Colonic mucosa (tissue), 4 donors: ENCODE results near the gene FOSL1. TPM values are rescaled to one million over a fixed set of nuclear protein-coding genes. Genes with fewer than 3 reads are reported as not detected.
"Not testable (repeated sequence)": the region's sequence is repeated elsewhere in the genome, so short reads cannot be mapped to it uniquely, and the experiment has no call there.

Experiments
- DNase-seq: peaks from one replicate; pipeline ENCODE4 v3.0.0-alpha.2; 2020
- H3K27ac ChIP-seq: fragments of 200-600 bp; one replicate; pipeline ENCODE4 v1.8.0; 2021
- H3K27me3 ChIP-seq: fragments of 200-600 bp; one replicate; pipeline ENCODE4 v1.8.0; 2021
- H3K36me3 ChIP-seq: fragments of 200-600 bp; one replicate; pipeline ENCODE4 v1.8.0; 2021
- H3K4me1 ChIP-seq: fragments of 200-600 bp; one replicate; pipeline ENCODE4 v1.8.0; 2021; ENCODE audit warnings: mild to moderate bottlenecking
- H3K4me3 ChIP-seq: fragments of 200-600 bp; one replicate; pipeline ENCODE4 v1.8.0; 2021
- H3K9ac ChIP-seq, 2 donors: one replicate each; pipeline ENCODE4 v1.7.0; 2013; ENCODE audit warnings: control low read depth in 2 of 2, low read depth in 2 of 2, low read length in 2 of 2
- H3K9me3 ChIP-seq: fragments of 200-600 bp; one replicate; pipeline ENCODE4 v1.8.0; 2021
- intact Hi-C: fragments of 100-400 bp; cut with DNase I; formaldehyde crosslinking; loops from one replicate; pipeline ENCODE4 v1.14.1; 2022
- total RNA-seq, 2 donors: library from RNA; stranded (reverse); fragmentation: NEBNext Ultra II Directional in 1 of 2; extraction: Animal tissue kit (Norgen Biotek cat#: 25700) in 1 of 2; gene quantifications; one replicate each; pipeline ENCODE4 v1.2.1, GENCODE V29; 2021
- TF ChIP-seq, protein P1 (sequence below): fragments of 200-600 bp; IDR thresholded peaks from one replicate; pipeline ENCODE4 v1.8.0; 2022; ENCODE audit warnings: antibody characterized with exemption, mild to moderate bottlenecking
- donor health status: healthy.
- donor health status: DM: no; HTN: no; CAD: no.
- donor health status: DM: no; HTN: no; CAD: no.

FOSL1 gene
- total RNA-seq, 2 donors from 2014 or later = 0.84 to 4.2 TPM

DNA sequence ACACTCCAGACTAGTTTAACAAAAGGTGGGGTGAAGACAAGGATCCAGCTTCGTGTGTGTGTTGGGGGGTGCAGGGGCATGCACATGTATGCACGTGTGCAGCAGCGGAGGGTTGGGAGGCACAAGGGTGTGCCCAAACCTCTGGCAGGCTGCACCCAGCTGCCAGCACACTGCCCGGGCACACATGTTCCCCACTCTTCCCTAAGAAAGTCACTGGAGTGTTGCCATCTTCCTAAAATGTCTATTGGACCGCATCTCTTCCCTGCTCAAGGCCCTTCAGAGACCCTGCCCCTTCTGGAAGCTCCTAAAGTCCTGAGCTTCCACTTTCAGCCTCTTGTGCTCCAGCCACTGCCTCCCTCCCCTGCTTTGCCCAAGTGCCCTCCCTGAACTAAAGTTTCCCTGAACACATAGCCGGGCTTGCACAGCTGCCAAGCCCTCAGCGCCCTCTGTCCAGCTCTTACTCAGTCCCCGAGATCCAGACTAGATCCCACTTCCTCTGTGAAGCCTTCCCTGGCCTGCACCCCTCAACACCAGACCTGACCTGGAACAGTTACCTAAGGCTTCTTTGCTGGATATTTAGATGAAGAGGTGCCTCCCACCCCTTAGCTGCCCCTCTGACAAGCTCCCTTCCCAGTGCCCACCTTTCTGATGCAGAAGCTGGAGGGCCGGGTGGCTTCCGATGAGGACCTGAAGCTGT lies 48.2 kb downstream of the FOSL1 start:
- TF ChIP-seq, protein P1, sequence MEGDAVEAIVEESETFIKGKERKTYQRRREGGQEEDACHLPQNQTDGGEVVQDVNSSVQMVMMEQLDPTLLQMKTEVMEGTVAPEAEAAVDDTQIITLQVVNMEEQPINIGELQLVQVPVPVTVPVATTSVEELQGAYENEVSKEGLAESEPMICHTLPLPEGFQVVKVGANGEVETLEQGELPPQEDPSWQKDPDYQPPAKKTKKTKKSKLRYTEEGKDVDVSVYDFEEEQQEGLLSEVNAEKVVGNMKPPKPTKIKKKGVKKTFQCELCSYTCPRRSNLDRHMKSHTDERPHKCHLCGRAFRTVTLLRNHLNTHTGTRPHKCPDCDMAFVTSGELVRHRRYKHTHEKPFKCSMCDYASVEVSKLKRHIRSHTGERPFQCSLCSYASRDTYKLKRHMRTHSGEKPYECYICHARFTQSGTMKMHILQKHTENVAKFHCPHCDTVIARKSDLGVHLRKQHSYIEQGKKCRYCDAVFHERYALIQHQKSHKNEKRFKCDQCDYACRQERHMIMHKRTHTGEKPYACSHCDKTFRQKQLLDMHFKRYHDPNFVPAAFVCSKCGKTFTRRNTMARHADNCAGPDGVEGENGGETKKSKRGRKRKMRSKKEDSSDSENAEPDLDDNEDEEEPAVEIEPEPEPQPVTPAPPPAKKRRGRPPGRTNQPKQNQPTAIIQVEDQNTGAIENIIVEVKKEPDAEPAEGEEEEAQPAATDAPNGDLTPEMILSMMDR = no peak
- peaks cover 31% of the 10 kb centered on the region for H3K4me1 ChIP-seq
- peak overlapping the region; percentile 100 for H3K27ac ChIP-seq
- no peaks in the 10 kb centered on the region for H3K27me3 ChIP-seq
- H3K9me3 ChIP-seq = no peaks in the 10 kb centered on the region
- intact Hi-C loops = no loop called here
- H3K36me3 ChIP-seq = peaks cover 16% of the 10 kb centered on the region
- H3K9ac ChIP-seq = peak overlapping the region in 1 of 2 donors; percentile 82
- H3K4me3 ChIP-seq = no peak overlapping the region
- no peak for DNase-seq

DNA sequence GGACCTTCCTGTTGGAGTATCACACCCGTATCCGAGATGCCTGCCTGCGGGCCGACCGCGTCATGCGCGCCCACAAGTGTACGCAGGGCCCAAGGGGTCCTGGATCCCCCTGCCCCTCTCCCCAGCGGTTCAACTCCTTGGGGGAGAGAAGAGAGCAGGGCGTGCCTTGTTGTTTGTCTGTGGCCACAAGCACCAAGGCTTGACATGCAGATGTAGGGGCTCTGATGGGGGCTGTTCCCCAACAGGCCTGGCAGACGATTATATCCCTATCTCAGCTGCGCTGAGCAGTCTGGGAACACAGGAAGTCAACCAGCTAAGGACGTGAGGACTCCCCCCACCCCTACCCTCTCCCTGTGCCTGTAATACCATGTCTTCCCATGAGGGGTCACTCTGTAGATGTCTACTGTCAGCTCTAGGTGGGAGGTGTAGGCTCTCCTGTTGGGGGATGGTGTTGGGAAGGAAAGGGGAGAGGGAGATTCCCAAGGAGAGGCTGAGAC lies 49.1 kb downstream of the FOSL1 start:
- Histone ChIP-seq H3K27ac (no peak overlapping the region), H3K36me3 (peaks cover 16% of the 10 kb centered on the region), H3K9me3 (no peaks in the 10 kb centered on the region), H3K4me3 (no peak overlapping the region), H3K27me3 (no peaks in the 10 kb centered on the region), H3K4me1 (peaks cover 29% of the 10 kb centered on the region), H3K9ac (no peak overlapping the region)
- DNase-seq = peak; percentile 55
- TF ChIP-seq, protein P1 = peak; percentile 34
- intact Hi-C loops = no loop called here

DNA sequence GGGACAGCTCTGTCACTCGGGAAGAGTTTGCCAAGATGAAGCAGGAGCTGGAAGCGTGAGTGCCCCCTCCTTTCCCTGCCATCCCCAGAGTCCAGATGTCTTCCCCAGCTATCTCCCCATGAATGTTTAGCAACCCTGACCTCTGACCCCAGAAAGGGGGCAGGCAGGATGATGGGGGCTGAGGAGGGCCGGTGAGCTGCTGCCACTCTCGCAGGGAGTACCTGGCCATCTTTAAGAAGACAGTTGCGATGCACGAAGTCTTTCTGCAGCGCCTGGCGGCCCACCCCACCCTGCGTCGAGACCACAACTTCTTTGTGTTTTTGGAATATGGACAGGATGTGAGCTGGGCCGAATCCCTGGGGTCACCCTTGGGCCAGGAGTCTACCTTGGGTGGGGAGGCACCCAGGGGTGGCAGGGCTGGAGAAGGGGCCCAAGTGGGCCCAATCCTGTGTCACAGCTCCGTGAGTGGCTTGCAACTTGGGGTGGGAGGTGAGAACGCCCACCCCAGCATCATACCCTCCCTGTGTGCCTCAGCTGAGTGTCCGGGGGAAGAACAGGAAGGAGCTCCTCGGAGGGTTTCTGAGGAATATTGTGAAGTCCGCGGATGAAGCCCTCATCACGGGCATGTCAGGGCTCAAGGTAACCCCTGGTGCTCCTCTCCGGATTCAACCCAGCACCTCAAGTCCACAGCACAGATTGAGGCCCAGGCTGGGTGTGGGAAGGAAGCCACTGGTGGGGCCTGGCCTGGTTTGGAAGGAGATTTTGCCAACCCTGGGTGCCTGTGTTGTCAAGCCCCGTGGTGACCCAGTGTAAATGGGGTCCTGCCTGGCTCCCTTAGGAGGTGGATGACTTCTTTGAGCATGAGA lies 49.7 kb downstream of the FOSL1 start:
- intact Hi-C loops = no loop called here
- H3K36me3 ChIP-seq = peaks cover 12% of the 10 kb centered on the region

DNA sequence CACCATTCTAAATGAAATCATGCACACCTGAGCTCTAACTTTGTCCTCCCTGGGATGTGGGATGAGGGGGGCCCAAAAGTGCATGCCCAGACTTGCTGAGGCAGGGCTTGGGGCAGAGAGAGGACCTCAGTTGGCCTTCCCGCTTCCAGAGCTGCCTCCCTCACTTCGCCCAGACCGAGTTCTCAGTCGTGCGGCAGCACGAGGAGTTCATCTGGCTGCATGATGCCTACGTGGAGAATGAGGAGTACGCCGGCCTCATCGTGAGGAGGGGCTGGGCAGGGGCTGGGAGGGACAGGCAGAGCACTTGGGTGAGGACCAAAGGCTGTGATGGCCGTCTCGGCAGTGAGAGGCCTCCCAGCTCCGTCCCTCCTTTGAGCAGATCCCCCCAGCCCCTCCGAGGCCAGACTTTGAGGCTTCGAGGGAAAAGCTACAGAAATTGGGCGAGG lies 50.4 kb downstream of the FOSL1 start:
- H3K4me3 ChIP-seq = no peak overlapping the region
- H3K36me3 ChIP-seq = peaks cover 5% of the 10 kb centered on the region
- no peak overlapping the region for H3K27ac ChIP-seq
- H3K9me3 ChIP-seq = no peaks in the 10 kb centered on the region
- intact Hi-C loops = no loop called here
- H3K27me3 ChIP-seq = no peaks in the 10 kb centered on the region
- DNase-seq = peak; percentile 20
- H3K4me1 ChIP-seq = peaks cover 16% of the 10 kb centered on the region
- no peak overlapping the region for H3K9ac ChIP-seq
- TF ChIP-seq, protein P1 = no peak

More for the DNA sequence above, 49.7 kb downstream of the FOSL1 start:
- TF ChIP-seq, protein P1 = no peak
- H3K27ac ChIP-seq = no peak overlapping the region
- no peak overlapping the region for H3K9ac ChIP-seq
- peak; percentile 22 for DNase-seq
- peaks cover 22% of the 10 kb centered on the region for H3K4me1 ChIP-seq
- H3K4me3 ChIP-seq = no peak overlapping the region
- no peaks in the 10 kb centered on the region for H3K9me3 ChIP-seq
- no peaks in the 10 kb centered on the region for H3K27me3 ChIP-seq

DNA sequence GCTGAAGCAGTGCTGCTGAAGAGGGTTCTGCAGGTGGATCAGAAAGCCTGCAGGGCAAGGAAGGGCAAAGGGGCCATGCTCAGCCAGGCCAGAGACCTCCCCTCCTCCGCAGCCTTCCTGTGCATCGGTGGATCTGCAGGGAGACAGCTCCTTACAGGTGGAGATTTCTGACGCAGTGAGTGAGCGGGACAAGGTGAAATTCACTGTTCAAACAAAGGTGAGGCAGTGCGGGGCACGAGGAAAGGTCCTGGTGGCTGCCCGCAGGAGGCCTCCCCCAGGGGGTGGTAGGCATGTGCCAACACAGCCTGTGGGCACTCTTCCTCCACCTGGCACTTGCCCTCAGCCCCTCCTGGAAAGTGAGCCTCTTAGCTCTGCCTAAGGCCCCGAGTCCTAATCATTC lies 50.8 kb downstream of the FOSL1 start:
- Histone ChIP-seq H3K4me1 (peaks cover 12% of the 10 kb centered on the region), H3K9ac (no peak overlapping the region), H3K36me3 (peaks cover 5% of the 10 kb centered on the region), H3K27ac (no peak overlapping the region), H3K9me3 (no peaks in the 10 kb centered on the region), H3K4me3 (no peak overlapping the region), H3K27me3 (no peaks in the 10 kb centered on the region)
- intact Hi-C loops = no loop called here
- DNase-seq = no peak
- TF ChIP-seq, protein P1 = no peak

DNA sequence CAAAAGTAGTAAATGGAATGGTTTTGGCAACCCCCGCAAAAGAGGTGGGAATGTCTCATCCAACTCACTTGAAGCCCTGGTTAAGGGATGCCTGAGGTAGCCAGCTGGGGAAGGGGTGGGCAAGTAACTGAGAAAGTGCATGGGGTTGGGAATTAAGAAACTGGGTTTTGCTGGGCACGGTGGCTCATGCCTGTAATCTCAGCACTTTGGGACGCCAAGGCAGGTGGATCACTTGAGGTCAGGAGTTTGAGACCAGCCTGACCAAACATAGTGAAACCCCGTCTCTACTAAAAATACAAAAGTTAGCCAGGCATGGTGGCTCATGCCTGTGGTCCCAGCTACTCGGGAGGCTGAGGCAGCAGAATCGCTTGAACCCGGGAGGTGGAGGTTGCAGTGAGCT lies 51.5 kb downstream of the FOSL1 start:
- H3K9ac ChIP-seq, H3K36me3 ChIP-seq, intact Hi-C loops, H3K4me3 ChIP-seq, H3K27ac ChIP-seq, H3K27me3 ChIP-seq, H3K9me3 ChIP-seq, DNase-seq: not testable (repeated sequence)
- H3K4me1 ChIP-seq = peaks cover 12% of the 10 kb centered on the region
